EL (cell line): Measurements from ENCODE around the gene FXYD7.
A peak's percentile ranks its signal among the peaks of the same experiment; 100 is the strongest.
"Not testable (repeated sequence)": the region's sequence is repeated elsewhere in the genome, so short reads cannot be mapped to it uniquely, and the experiment has no call there.

ENCODE experiments used
- DNase-seq: peaks from one replicate; pipeline ENCODE4 v3.0.0-alpha.2; 2016

The FXYD7 gene

DNA sequence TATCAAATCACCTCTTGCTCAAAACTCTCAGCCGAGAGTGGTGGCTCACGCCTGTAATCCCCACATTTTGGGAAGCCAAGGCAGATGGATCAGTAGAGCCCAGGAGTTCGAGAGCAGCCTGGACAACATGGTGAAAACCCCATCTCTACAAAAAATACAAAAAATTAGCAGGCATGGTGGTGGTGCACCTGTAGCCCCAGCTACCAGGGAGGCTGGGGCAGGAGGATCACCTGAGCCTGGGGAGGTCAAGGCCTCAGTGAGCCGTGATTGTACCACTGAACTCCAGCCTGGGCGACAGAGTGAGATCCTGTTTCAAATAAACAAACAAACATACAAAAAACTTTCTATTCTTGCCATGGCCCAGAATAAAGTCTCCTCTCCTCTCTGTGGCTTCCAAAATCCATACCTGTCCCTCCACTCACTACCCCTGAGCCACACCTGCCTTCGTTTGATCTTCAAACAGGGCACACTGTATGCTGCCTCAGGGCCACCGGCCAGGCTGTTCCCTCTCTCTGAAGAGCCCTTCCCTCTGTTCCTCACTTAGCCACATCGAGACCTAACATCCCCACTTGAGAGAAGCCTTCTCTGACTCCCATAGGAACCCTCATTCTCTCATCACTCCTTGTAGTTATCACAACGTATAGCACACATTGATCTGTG, 14.5 kb upstream of the FXYD7 start:
- DNase-seq = no peak

DNA sequence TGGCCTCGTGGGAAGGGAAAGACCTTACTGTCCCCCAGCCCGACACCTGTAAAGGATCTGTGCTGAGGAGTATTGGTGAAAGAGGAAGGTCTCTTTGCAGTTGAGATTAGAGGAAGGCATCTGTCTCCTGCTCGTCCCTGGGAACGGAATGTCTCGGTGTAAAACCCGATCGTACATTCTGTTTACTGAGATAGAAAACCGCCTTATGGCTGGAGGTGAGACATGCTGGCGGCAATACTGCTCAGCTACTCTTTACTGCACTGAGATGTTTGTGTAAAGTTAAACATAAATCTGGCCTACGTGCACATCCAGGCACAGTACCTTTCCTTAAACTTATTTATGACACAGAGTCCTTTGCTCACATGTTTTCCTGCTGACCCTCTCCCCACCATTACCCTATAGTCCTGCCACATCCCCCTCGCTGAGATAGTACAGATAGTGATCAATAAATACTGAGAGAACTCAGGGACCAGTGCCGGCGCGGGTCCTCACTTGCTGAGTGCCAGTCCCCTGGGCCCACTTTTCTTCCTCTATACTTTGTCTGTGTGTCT, 13.3 kb upstream of the FXYD7 start:
- DNase-seq = not testable (repeated sequence)

GRCh38 chr19:35130761-35131720, 12.0 kb upstream of the FXYD7 start:
- no peak for DNase-seq

GRCh38 chr19:35132254-35132653, 10.8 kb upstream of the FXYD7 start:
- DNase-seq = no peak

DNA sequence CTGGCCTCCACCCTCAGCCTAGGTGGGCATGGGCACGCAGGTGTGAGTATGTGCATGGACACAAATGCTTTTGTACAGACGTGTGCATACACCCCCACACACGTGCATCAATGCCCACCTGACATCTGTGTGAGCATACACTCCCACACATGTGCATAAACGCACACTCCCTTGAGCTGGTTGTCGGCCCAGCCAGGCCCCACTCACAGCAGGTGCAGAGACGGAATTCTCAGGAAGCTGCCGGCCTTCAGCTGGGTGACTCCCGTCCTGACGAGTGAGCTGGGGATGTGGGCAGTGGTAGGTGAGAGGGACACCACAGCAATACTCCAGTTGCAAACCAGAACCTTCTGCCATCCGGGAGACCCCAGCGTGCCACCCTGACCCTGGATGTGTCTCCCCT, 9.2 kb upstream of the FXYD7 start:
- DNase-seq = no peak

GRCh38 chr19:35134601-35135242, 8.3 kb upstream of the FXYD7 start, which contains the start of gene LGI4:
Gene LGI4 (minus strand): TSS chr19:35135059. CDS start chr19:35134680, 379 bp downstream.
- DNase-seq = no peak

DNA sequence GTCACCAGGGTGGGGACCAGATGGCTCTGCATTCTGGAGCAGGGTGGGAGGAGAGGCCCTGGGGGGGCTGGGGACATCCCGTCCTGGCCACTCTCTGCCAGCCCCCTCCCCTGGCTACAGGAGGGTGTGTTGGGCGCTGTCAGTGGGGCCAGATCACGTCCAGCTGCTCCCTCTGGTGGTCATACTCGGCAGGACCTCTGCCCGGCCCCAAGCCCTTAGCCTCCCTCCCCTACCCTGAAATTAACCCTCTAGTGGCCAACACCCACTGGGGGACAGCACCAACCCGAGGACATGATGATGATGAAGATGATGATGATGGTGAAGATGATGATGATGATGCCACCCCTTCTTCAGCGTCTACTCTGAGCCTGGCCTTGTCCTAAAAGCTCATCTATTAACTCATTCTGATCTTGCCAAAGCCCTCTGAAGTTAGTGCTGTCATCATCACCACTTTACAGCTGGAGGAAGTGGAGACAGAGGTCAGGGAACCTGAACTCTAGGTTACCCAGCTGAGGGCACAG, 7.6 kb upstream of the FXYD7 start:
- DNase-seq = peak; percentile 57

GRCh38 chr19:35136231-35136630, 6.8 kb upstream of the FXYD7 start:
- no peak for DNase-seq

DNA sequence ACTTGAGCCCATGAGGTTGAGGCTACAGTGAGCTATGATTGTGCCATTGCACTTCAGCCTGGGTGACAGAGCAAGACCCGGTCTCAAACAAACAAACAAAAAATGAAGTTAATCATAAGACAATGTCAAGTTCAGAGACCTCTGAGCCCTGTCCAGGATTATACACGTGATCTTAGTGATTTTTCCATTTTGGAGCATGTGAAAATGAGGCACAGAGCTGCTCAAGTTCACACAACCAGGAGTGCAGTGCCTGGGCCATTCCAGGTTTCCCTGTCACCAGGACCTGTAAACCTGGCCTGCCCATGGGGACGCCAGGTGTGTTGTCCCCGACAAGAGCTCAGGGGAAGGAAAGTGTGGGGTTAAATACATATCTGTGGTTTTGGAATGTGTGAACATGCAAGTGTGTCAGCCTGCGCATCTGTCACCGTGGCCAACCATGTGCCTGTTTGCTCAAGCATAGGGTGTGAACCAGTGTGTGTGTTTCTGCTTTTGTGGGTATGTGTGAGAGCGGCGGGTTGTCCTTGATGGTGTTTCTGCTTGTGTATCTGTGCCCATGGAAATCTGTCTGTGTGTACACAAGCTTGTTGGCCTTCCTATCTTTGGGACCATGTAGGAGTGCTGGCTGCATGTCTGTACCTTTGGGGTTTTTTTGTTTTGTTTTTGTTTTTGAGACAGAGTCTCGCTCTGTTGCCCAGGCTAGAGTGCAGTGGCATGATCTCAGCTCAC, 5.9 kb upstream of the FXYD7 start:
- no peak for DNase-seq

DNA sequence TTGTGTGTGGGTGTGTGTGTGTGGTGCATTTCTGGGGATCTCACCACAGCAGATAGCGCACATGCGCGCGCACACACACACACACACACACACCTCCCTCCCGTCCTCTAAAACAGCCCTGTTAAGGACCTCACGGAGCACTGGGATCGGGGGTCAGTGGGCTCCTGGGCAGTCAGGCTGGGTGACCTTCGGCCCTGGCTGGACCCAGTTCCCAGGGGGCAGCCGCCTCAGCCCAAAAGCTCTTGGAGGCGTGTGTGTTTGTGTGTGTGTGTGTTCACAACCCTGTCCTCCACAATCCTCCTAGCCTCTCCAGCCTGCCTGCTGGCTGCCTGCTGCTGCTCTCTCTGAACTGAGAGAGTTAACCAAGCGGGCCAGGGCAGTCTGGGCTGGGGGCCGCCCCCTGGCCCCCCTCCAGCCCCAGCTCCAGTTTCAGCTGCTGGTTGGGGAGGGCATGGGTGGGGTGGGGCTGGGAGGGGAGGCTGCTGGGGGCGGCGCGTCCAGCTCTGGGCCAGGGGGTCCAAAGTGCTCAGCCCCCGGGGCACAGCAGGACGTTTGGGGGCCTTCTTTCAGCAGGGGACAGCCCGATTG, 4.7 kb upstream of the FXYD7 start, which contains the start of gene FXYD1:
Gene FXYD1 (plus strand): TSS at position 520 of the 588 bp plus-strand sequence. CDS start 1,256 bp downstream, outside the sequence.
- DNase-seq = no peak

DNA sequence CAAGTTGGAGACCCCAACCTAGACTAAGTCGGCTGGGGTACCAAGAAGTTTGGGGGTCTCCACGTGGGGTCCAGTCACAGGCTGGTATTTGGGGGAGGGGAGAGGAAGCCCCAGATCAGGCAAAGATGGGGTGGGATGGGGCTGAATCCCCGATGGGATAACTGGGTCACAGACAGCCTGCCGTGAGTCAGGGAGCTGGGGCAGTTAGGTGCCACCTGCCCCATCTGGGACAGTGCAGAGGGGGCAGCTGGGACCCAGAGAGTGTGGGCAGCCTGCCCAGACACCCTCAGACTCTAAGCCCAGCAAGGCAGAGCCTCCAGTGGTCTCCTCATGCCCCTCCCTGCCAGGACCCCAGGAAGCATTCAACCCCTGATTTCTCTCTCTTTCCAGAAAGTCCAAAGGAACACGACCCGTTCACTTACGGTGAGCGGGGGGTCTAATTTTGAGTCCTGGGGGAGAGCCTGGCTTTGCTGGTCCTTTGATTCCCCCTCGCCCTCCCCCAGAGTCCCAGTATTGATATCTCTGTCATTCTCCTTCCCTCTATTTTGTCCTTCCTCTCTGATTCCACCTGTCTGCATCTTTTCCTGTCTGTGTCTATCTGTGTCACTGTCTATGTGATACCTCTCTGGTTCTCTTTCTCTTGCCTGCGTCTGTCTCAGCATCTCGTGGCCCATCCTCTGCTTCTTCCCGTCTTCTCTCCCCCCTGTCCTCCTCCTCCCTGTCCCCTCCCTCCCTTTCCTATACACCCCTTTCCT, 2.7 kb upstream of the FXYD7 start:
- no peak for DNase-seq

DNA sequence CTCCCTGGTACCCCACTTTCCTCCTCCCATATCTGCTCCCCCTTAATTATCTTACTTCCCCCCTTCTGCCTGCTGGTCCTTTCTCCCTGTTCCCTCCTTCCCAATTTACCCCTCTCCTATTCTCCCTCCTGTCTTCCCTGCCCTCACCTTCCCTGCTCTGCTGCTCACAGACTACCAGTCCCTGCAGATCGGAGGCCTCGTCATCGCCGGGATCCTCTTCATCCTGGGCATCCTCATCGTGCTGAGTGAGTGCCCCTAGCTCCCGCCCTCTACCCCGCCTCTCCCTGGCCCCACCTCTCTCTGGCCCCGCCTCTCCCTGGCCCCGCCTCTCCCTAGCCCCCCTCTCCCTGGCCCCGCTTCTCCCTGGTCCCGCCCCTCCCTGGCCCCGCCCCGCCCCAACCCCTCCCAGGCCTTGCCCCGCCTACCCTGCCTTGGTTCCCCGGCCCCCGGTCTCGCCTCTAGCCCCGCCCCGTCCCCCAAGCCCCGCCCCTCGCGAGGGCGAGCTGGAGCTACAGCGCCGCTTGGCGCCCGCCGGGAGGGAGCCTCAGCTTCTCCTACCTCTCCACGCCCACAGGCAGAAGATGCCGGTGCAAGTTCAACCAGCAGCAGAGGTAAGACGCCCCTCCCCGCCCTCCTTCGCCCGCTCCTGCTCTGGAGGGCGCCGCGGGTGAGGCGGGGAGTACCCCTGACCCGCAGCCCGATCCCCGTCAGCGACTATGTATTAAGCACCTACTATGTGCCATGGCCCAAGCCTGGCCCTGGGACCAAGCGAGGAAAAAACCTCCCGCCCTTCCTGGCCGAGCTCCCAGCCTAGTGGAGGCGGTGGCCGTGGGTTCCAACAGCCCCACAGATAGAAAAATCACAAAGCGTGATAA, 1.9 kb upstream of the FXYD7 start:
- peak; percentile 89 for DNase-seq

DNA sequence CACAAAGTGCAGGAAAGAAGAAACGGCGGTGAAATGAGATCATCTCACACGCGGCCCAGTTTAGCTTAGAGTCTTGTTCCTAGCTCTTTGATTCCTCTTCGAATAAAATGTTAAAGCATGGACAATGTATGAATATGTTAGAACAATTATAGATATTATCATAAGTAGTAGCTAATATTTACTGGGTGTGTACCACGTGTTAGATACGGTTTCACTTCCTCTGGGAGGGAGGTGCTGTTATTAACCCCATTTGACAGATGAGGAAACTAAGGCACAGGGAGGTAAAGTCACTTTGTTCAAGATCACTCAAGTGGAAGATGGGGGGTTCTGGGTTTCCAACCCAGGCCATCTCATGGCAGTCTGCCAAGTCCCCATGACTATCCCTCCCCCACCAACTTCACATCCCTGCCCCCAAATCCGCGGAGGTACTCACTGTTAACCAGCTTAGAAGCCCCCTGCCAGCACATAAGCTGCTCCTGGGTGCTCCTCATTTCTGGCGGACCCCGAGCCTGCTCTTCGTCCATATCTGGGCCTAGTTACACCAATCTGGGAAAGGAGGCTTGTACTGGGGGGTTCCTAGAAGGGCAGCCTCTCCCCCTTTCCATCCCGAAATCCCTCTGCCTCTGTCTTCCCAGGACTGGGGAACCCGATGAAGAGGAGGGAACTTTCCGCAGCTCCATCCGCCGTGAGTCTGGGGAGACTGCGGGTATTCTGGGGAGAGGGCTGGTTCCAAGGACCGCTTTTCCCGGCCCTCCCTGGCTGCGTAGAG, 1.0 kb upstream of the FXYD7 start:
- no peak for DNase-seq

GRCh38 chr19:35142606-35143230, 337 bp upstream of the FXYD7 start:
- peak; percentile 42 for DNase-seq

DNA sequence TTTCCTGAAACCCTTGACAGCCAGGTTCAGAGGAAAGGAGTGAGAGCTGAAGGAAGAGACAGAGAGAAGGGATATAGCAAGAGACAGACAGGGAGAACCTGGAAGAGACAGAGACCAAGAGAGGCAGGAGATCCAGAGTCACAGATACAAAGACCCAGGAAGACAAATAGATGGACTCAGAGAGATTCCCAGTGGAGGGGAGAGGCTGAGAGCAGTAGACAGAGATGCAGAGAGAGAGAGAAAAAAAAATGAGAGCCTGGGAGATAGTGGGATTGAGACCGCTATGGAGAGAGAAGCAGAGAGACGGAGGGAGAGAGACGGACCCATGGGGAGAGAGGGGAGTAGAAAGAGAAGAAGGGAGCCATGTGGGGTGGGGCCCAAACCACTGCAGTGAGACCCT, 763 bp downstream of the FXYD7 start:
- DNase-seq = no peak

DNA sequence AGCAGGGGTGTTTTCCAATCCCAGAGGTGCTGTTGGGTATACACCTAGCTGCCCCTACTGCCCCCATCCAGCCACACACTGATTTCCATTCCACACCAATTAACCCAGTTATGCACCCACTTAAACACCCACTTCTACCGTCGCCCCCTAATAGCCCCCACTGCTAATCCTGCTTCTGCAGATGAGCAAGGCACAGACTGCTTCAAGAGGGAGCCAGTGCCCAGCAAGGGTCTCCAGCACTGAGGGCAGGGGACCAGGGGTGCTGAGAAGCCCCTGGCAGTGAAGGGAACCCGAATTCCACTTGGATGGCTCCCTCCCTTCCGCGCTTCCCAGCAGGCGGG, 1.2 kb downstream of the FXYD7 start:
- no peak for DNase-seq

DNA sequence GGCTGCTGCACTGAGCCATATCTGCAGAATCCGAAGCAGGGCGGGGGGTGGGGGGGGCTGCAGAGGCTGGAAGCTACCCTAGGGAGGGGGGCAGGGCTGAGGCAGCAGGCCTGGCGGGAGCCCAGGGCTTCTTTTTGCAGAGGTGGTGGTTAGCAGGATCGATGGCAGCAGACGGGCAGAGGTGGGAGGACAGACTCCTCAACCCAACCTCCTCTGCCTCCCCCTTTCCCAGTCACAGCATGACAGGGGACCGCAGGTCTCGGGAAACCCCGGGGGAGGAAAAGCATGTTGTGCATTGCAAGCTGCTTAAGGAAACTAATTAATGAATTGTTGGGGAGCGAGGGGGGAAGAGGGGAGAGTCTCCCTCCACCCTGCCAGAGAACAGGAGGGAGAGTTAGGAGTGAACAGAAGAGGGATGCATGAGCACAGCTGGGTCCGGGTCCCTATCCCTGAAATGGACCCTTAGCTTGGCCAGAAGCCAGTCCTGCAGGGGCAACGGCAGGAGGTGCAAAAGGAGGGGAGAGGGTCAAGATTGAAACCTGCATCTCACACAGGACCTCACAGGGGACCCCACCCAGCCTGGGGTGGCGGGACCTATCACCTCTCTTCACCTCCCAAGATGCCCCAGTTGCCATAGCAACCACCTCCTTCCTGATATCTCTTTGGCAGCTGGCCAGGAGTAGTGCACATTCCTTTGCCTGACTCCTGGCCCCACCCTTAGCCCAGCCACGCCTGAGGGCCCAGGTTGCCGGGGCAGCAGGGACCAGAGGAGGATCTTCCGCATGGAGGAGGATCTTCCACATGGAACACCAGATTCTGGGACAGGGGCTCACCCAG, 1.8 kb downstream of the FXYD7 start:
- no peak for DNase-seq
